NCI-H446 (cell line): ENCODE results near the gene GARIN5A.
"Not testable (repeated sequence)": the region's sequence is repeated elsewhere in the genome, so short reads cannot be mapped to it uniquely, and the experiment has no call there.

Experiments used
- DNase-seq, 2 experiments: peaks; one replicate each; lab custom pipeline; 2025; lab: John Stamatoyannopoulos, UW

GARIN5A gene

GRCh38 chr19:50465000-50465399 is 11.6 kb downstream of the GARIN5A start:
- no peak for DNase-seq

- DNase-seq, result no peak
Measured at GRCh38 chr19:50464348-50464747, 12.3 kb downstream of the GARIN5A start.

DNA sequence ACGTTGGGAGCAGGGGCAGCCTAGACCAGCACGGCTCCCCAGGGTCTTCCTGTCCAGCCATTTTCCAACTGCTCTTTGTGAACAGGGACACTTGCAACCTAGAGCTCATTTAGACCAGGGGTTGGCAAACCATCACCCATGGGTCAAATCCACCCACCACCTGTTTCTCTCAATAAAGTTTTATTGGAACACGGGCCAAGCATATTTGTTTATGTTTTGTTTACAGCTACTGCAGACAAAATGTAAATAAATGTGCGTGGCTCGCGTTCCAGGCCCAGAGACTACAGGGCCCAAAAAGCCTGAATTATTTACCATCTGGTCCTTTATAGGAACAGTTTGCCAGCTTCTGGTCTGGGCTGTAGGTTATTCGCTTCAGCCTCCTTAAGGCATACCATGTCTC is 13.7 kb downstream of the GARIN5A start:
- DNase-seq, result no peak

GRCh38 chr19:50461066-50461875 is 15.4 kb downstream of the GARIN5A start:
- DNase-seq, result peak; percentile 32 to 75

- no peak for DNase-seq
Measured at GRCh38 chr19:50460161-50460765, 16.4 kb downstream of the GARIN5A start.

- DNase-seq, result no peak
Measured at GRCh38 chr19:50459638-50460037, 17.0 kb downstream of the GARIN5A start.

DNA sequence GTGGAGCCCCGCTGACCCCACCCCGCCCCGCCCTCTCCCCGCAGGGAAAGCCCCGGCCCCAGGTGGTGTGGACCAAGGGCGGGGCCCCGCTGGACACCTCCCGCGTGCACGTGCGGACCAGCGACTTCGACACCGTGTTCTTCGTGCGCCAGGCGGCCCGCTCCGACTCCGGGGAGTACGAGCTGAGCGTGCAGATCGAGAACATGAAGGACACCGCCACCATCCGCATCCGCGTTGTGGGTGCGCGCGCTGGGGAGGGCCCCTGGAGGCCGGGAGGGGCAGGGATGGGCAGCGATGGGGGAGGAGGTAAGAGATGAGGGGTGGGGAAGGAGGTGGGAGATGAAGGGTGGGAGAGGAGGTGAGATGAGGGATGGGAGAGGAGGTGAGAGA is 17.6 kb downstream of the GARIN5A start:
- DNase-seq, result no peak

DNA sequence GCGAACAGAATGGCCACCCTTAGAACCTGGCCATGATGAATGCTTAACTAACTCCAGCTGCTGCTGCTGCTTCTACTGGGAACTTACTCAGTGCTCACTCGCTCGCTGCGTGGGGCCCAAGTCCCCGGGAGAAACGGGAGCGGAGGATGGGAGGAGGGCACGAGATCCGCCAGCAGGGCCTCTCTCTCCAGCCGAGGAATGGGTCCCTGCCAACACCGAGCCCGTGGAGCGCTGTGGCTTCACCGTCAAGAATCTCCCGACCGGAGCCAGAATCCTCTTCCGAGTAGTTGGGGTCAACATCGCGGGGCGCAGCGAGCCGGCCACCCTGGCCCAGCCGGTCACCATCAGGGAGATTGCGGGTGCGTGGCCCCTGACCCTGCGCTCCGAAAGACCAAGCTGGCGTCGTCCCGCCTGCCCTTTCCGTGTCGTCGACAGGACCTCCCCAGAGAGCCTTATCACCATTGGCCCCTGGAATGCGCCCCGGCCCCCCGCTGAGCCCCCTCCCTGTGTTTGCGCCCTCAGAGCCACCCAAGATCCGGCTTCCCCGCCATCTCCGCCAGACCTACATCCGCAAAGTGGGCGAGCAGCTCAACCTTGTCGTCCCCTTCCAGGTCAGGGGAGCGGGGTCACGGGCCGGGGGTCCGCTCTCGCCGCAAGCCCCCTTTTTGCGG is 18.1 kb downstream of the GARIN5A start:
- no peak for DNase-seq

DNA sequence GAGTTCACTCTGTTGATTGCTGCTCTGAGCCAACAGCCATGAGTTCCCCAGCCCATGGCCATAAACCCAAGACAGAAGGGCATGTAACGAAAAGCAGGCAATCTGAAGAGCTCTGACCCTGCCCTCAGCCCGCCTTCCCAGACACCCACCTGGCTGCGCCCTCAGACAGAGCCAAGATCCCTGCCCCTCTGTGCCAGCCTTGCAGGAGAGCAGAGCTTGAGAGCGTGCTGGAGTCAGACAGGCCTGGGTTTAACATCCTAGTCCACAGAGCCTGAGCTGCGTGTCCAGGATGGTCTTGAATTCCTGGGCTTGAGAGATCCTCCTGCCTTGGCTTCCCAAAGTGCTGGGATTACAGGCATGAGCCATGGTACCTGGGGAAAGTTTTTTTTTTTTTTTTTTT is 19.3 kb downstream of the GARIN5A start:
- no peak for DNase-seq

GRCh38 chr19:50455992-50456391 is 20.7 kb downstream of the GARIN5A start:
- no peak for DNase-seq

DNA sequence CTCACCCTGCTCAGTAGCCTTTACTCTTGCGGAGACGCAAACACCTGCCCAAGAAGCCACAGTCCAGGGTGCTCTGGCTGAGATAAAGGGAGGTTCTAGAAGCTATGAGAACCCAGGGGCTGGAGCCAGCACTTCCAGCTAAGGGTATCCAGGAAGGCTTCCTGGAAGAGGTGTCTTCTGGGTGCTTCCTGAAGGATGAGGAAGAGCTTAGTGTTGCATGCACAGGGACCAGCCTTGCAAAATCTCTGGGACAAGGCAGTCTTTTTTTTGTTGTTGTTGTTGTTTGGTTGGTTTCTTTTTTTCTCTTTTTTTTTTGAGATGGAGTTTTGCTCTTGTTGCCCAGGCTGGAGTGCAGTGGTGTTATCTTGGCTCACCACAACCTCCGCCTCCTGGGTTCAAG is 23.4 kb downstream of the GARIN5A start:
- DNase-seq, result no peak

- no peak for DNase-seq
Measured at GRCh38 chr19:50451223-50451534, 25.5 kb downstream of the GARIN5A start.

DNA sequence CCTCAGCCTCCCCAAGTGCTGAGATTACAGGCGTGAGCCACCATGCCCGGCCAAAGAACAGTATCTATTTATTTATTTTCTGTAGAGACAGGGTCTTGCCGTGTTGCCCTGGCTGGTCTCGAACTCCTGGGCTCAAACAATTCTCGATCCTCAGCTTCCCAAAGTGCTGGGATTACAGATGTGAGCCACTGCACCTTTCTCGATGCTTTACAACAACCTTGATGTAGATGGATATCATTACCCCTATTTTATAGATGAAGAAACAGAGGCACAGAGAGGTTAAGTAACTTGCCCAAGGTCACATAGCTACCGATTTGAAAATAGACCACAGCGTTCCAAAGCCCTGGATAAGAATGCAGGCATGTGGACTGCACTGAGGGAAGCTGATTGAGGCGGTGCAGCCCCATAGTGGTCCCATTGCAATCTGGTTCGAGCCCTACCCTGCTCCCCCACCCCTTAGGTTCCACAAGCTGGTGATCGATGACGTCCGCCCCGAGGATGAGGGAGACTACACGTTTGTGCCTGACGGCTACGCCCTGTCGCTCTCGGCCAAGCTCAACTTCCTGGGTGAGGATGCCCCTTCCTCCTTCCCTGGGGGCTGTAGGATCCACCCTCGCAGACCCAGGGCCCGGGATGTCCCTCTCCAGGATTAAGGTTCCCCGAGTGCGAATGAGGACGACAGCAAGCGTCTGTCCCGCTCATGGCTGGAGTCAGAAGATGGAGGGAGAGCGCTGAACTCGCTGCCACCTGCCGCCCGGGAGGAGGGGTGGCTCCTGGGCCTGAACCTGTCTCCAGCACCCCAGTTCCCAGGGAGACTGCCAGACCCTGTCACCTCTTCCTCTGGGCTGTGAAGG is 26.1 kb downstream of the GARIN5A start:
- DNase-seq, result no peak

DNA sequence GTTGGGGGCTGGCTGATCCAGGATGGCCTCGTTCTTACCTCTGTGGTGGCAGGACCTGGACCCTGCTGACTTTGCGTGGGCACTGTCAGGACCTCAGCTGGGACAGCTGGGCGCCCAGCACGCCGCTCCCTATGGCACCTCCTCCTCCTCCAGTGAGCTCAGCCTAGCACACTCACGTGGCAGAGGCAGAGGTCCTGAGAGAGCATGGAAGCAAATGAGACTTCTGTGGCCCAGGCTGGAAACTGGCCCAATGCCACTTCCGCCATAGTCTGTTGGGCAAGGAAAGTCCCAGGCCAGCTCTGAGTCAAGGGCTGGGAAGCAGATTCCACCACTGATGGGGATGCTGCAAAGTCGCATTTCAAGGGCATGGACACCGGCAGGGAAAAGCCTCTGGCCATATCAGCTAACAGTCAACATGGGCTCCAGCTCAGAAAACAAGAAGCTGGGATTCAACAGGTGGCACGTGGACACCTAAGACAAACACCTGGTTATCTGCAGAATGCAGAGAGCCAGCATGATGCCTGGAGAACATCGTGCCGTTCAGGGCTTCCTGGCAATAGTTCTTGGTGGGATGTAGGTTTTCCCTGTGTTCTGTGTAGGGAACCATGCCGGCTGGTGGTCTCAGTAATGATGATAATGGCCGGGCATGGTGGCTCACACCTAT is 27.3 kb downstream of the GARIN5A start:
- no peak for DNase-seq

GRCh38 chr19:50447750-50448149 is 28.9 kb downstream of the GARIN5A start:
- DNase-seq, result no peak

GRCh38 chr19:50447053-50447452 is 29.6 kb downstream of the GARIN5A start:
- no peak for DNase-seq

DNA sequence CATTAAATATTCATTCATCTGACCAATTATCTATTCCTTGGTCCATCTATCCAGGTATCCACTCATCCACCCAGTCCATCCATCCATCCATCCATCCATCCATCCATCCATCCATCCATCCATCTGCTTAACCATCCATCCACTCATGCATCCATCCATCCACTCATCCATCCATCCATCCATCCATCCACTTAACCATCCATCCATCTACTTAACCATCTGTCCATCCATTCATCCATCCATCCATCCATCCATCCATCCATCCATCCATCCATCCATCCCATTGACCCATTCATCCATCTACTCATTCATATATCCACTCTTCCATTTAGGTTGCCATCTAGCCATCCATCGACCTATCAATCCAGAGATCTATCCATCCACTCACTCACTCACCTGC is 32.6 kb downstream of the GARIN5A start:
- DNase-seq, result no peak

- not testable (repeated sequence) for DNase-seq
Measured at GRCh38 chr19:50439130-50439529, 37.5 kb downstream of the GARIN5A start.

GRCh38 chr19:50437862-50438449 is 38.7 kb downstream of the GARIN5A start:
- no peak for DNase-seq

DNA sequence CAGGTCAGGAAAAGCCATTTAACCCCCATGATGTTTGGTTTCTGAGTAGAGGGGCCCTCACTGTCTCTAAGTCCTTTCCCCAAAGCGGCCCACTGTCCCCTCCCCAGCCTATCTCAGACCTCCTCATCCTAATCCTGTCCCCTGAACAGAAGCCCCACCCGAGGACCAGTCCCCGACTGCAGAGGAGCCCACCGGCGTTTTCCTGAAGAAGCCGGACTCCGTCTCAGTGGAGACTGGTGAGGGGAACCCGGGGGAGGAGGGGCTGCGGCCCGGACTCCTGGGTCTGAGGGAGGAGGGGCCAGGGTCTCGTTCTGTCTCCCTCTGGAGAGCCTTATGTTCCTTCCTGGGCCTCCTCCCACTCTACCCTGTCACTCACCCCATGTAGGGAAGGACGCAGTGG is 41.0 kb downstream of the GARIN5A start:
- no peak for DNase-seq

- DNase-seq, result no peak
Measured at GRCh38 chr19:50435221-50435620, 41.4 kb downstream of the GARIN5A start.

GRCh38 chr19:50434525-50434924 is 42.1 kb downstream of the GARIN5A start:
- DNase-seq, result no peak
